NCI-H460 (cell line): Measurements from ENCODE around the gene RESF1. TPM values are rescaled to one million over a fixed set of nuclear protein-coding genes. Genes with fewer than 3 reads are reported as not detected.
A peak's percentile ranks its signal among the peaks of the same experiment; 100 is the strongest.

Source experiments
- DNase-seq: peaks from one replicate; pipeline ENCODE4 v3.0.0-alpha.2; 2016; ENCODE audit warnings: low read depth; ENCODE audit errors: extremely low read depth
- total RNA-seq: library from RNA; depleted of rRNA; stranded (reverse); fragments of >200 nt; shearing (Covaris generic); gene quantifications from 2 replicates; pipeline ENCODE4 v1.2.3, GENCODE V29; 2014

The RESF1 gene
- total RNA-seq, 1 experiment from 2014 or later = 21.4 TPM

DNA sequence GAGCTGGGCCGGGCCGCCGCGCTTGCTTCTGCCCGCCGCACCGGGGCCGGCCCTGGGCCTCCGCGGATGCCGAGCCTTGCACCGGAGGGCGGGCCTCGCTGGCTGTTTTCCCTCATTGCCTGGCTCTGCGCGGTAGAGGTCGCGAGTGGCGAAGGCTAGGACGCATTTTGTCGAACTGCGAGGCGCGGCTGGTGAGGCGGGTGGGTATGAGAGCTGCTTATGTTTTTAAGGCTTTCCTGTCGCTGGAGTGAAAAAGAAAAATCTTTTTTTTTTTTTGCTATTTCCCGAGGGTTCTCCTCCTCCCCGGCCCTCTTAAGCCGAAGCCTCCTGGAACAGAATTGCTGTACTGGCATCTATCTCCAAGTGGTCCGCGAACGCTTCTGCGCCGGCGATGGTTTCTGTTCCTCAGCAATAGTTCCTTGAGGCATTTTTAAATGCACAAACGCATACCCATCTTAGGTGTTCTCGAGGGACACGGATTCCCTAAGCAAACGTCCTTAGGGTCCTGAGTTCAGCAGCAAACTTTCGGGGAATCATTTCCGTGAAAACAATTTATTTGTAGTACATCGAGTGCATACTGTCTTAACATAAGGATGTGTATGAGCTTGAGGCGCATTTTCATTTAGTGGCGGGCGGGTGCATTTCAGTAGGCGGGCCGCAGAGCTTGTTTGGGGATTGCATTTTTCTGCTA lies 631 bp downstream of the RESF1 start:
- DNase-seq = peak; percentile 31

GRCh38 chr12:31961137-31961536 lies 1.9 kb downstream of the RESF1 start:
- DNase-seq = no peak

- no peak for DNase-seq
Observed at GRCh38 chr12:31962076-31962475, 2.9 kb downstream of the RESF1 start.

DNA sequence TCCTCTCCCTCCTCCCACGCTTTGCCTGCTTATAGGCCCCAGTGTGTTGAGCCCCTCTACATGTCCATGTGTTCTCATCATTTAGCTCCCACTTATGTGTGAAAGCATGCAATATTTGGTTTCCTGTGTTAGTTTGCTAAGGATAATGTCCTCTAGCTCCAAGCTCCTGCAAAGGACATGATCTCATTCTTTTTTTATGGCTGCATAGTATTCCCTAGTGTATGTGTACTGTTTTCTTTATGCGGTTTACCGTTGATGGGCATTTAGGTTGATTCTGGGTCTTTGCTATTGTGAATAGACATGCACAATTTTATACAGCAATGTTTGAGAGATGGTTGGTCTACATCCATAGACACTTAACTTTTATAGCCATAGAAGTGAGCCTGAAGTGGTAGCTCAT lies 5.1 kb downstream of the RESF1 start:
- no peak for DNase-seq

DNA sequence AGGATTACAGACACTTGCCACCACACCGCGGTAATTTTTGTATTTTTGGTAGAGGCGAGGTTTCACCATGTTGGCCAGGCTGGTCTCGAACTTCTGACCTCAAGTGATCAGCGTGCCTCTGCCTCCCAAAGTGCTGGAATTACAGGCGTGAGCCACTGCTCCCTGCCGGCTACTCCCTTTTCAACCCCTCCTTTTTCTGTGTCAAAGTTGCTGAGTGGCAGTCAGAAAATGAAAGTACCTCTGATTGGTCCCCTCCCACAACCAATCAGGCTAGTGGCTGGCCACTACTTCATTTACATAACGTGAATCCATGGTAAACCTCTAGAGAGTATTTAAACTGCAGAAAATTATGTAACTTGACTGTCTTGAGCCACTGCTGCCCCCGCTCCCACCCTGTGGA lies 5.9 kb downstream of the RESF1 start:
- no peak for DNase-seq

- no peak for DNase-seq
Observed at GRCh38 chr12:31966558-31967205, 7.5 kb downstream of the RESF1 start.

GRCh38 chr12:31967539-31967938 lies 8.3 kb downstream of the RESF1 start:
- DNase-seq = no peak

DNA sequence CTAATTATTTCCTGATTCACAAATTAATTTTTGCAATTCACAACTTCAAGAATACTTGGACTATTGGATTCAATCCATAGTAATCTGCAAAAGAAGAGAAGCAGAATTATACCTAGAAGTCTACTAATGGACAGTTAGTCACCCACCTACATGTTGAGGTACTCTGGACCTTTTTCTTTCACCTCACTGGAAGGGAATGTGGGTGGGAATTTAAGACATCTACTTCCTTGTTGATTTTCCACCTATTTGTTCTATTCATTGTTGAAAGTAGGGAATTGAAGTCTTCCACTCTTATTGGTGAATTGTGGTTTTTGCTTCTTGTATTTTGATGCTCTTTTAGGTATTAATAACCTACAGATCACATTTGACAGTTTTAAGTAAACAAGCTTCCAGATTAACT lies 11.0 kb downstream of the RESF1 start:
- DNase-seq = no peak

- DNase-seq = no peak
Observed at GRCh38 chr12:31973818-31974217, 14.6 kb downstream of the RESF1 start.

DNA sequence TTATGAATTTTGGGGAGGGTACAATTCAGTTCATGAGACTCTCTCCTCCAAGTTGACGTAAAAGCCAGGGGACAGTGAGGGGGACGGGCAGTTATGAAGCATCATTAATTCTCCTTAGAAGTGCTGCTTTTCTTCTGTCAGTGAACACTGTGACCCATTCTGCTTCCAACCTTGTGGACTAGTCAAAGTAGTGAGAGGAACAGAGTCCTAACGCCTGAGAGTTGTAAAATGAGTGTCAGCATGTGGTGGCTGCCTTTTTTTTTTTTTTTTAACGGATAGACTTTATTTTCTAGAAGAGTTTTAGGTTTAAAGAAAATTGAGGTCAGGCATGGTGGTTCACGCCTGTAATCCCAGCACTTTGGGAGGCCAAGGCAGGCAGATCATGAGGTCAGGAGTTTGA lies 15.5 kb downstream of the RESF1 start:
- DNase-seq = no peak

- DNase-seq = no peak
Observed at GRCh38 chr12:31984806-31985591, 25.8 kb downstream of the RESF1 start.

- DNase-seq = no peak
Observed at GRCh38 chr12:31985832-31986231, 26.6 kb downstream of the RESF1 start.

GRCh38 chr12:31989571-31990362 lies 30.6 kb downstream of the RESF1 start:
- DNase-seq = no peak

DNA sequence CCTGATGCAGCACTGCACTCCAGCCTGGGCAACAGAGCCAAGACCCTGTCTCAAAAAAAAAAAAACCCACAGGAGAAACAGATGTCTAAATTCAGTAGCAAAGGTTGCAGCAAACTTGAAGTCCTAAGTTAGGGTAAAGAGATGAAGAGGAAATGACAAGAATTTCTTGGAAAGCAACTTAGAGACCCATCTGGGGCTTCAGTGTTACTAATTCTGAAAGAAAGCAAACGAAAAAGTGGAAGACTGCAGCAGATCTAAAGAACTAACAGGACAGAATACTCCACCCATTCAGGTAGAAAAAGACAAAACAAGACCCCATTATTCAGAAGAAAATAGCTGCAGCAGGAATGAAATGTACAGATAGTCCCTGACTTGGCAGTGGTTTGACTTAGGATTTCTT lies 31.9 kb downstream of the RESF1 start:
- DNase-seq = no peak

DNA sequence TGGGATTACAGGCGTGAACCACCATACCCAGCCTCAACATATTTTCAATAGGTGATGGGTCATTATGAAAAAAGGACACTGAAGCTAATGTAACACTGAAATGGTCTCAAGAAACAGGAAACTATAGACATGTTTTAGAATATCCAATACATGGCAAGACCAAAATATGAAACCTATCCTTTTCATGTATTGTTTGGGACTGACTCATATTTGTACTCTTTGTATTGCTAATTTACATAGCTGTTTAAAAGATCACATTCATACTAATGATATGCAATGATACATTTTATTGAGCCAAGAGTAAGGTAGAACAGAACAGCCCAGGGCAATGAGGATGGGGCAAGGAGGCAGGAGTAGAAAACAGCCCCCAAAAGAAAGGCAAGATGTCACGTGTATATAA lies 32.6 kb downstream of the RESF1 start:
- DNase-seq = no peak

DNA sequence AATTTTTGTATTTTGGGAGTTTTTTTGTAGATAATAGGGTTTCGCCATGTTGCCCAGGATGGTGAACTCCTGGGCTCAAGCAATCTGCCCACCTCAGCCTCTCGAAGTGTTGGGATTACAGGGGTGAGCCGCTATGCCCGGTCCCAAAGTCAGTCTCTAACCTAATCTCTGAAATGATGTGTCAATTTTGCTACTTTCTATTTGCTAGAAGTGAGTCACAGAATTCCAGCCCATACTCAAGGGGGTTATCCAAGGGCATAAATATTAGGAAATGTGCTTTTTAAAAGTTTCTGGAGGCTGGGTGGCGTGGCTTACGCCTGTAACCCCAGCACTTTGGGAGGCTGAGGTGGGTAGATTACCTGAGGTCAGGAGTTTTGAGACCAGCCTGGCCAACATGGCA lies 40.5 kb downstream of the RESF1 start:
- no peak for DNase-seq

GRCh38 chr12:32000373-32001005 lies 41.3 kb downstream of the RESF1 start:
- DNase-seq = no peak

DNA sequence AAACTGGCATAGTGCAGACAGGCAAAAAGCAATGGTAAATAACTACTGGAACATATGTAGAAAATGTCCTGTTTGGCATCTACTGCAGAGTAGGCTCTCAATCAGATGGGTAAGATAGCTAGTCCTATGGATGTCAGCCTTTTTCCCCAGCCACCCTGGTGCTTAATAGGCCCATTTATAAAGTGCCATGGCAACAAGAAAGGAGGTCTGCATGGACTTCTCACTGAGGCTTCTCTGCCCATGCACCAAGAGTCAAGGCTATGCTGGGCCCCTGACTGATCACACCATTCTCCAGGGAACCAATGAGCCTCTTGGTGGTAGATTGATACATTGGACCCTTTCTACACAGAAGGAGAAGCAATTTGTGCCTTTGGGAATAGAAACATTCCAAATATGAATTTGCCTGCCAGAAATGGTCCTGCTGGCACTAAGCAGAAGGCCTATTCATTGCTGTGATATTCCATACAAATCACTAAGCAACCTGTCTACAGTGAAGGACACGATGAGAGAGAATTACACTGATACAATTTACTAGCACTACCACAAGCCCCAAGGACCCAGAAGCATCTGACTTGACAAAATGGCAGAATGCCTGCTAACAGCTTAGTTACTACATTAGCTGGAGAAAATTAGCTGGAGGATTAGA lies 43.8 kb downstream of the RESF1 start:
- no peak for DNase-seq

GRCh38 chr12:32003654-32004053 lies 44.4 kb downstream of the RESF1 start:
- no peak for DNase-seq

DNA sequence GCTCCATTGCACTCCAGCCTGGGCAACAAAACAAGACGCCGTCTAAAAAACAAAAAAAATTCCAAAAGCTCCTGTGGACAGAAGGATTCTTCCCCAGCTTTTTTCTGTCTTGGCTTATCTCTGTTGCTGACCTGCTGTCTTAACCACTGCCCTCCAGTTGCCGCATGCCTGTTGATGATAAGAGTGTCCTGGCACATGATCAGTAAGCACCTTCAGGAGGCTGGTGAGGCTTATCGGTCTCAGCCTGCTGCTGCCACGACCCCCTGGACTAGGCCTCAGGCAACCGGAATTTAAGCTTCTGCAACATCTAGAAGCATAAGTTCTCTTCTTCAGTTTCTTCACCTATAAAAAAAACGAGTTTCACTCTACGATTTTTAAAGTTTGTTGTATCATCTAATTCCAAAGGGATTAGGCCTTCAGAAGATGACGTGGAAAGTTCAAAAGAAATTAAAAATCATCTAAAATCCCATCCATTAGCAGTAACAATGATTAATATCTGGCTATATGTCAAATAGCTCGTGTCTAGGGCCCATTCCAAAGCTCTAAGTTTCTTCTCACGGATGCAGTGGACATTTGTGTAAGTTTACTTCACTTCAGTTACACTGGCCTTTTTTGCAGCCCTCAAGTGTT lies 46.4 kb downstream of the RESF1 start:
- DNase-seq = no peak
